Stimulated activated CD8-positive, alpha-beta memory T cell treated with anti-CD3 and anti-CD28 coated beads, Interleukin-4, amount 100 ng/mL, for 24 hours (primary cell): ENCODE results near the gene USP12.

Experiments used
- DNase-seq: peaks from one replicate; pipeline ENCODE4 v3.0.0-alpha.2; 2020; ENCODE audit warnings: low read depth

USP12 gene

GRCh38 chr13:27028683-27029480, 142.7 kb downstream of the USP12 start:
- no peak for DNase-seq

GRCh38 chr13:27027086-27027667, 144.4 kb downstream of the USP12 start:
- DNase-seq: no peak

- DNase-seq: no peak
These were observed 145.2 kb downstream of the USP12 start for GRCh38 chr13:27026396-27026795.

GRCh38 chr13:27024776-27025492, 146.7 kb downstream of the USP12 start:
- no peak for DNase-seq

GRCh38 chr13:27024074-27024461, 147.5 kb downstream of the USP12 start:
- no peak for DNase-seq

GRCh38 chr13:27023385-27024073, 148.1 kb downstream of the USP12 start:
- DNase-seq: no peak

- no peak for DNase-seq
These were observed 148.9 kb downstream of the USP12 start for GRCh38 chr13:27022571-27023311.

GRCh38 chr13:27020415-27020814, 151.2 kb downstream of the USP12 start:
- DNase-seq: no peak

GRCh38 chr13:27018882-27019281, 152.7 kb downstream of the USP12 start:
- DNase-seq: no peak

- DNase-seq: no peak
These were observed 153.2 kb downstream of the USP12 start for GRCh38 chr13:27018344-27018861.

- no peak for DNase-seq
These were observed 154.7 kb downstream of the USP12 start for GRCh38 chr13:27016875-27017274.
